ENCODE measurements around the gene SPTLC3. TPM values are rescaled to one million over a fixed set of nuclear protein-coding genes. Genes with fewer than 3 reads are reported as not detected.

SPTLC3 gene
- total and polyA plus RNA-seq, 2 of the 13 experiments (the other 11 are each of a cell fraction or from before 2014, with no cell fraction given): 20.5 to 95.6 TPM

DNA sequence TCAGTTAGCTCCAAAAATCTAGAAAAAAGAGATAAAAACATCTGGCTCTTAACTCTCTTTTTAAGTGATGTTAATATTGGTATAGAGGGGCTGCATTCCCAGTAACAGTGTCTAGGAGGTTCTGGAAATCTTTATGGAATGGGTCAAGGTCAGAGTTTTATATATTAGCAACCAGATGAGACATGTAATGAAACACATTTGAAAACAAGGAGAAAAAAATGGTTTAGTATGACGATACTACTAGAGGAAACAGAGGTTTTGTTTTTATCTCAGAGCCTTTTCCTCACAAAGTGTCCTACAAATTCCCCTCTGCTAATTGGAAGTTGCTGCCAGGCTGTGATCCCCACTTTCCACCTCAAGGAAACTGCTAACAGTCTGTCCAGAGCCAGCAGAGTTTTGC, 111.7 kb downstream of the SPTLC3 start:
- H3K79me2 ChIP-seq (ENCODE audit: insufficient read depth, low read length): no peaks in the 10 kb centered on the region
- BruUV-seq (replicated peaks): no TSS peak
- H2AFZ ChIP-seq (ENCODE audit: low read length): no peak overlapping the region
- peaks cover 35% of the 10 kb centered on the region for H3K4me1 ChIP-seq (ENCODE audit: insufficient read depth, low read length)
- no peak overlapping the region for H3K9ac ChIP-seq (ENCODE audit: insufficient read depth, low read depth, low read length)
- in situ Hi-C loops (cut with HindIII; ENCODE audit: extremely low pct_ligation_motif_present, low pct_unique_long_range_greater_than_20kb): no loop called here
- H3K27me3 ChIP-seq (ENCODE audit: control insufficient read depth in 1 of 2, insufficient read depth in 2 of 2, low read length in 2 of 2): no peaks in the 10 kb centered on the region
- intact Hi-C loops (cut with micrococcal nuclease; ENCODE audit: unreplicated experiment): no loop called here
- H3K4me3 ChIP-seq (replicated peaks in 1 of 3; ENCODE audit: insufficient read depth in 1 of 3, low read depth in 2 of 3, low read length in 3 of 3): no peak overlapping the region
- CTCF ChIA-PET (ENCODE audit: low intra/inter-chr PET ratio, low total read pairs): interaction anchor here (1.9 to 3.7 kb wide), 4 partner anchors 142 to 426 kb away, joined by 10 to 57 read pairs (median 20); no protein-coding TSS in a partner anchor
- WGBS (ENCODE audit: low lambda C conversion rate): 92% methylated on average over 1 of the region's 1 CpG
- H3K27ac ChIP-seq (ENCODE audit: extremely low read length, insufficient read depth, low read length): no peak overlapping the region
- H3K4me2 ChIP-seq (ENCODE audit: low read depth, low read length): no peak overlapping the region
- no peak for ATAC-seq
- no peaks in the 10 kb centered on the region for H3K9me3 ChIP-seq (ENCODE audit: low read length)
- FAIRE-seq: no peak
- no peaks in the 10 kb centered on the region for H4K20me1 ChIP-seq (ENCODE audit: insufficient read depth, low read length)
- H3K36me3 ChIP-seq (replicated peaks in 1 of 2; ENCODE audit: control insufficient read depth in 1 of 2, insufficient read depth in 2 of 2, low read length in 2 of 2): peaks cover 23 to 48% of the 10 kb centered on the region in 2 experiments
- no peak for DNase-seq (ENCODE audit: low spot score)
- POLR2A ChIA-PET: interaction anchor here (2.9 kb wide), 1 partner anchor 144 kb away, joined by 13 read pairs; no protein-coding TSS in a partner anchor
- TF ChIP-seq MED1 (CRISPR knock-in tag; IDR thresholded peaks at IDR 0.05) (no peak), ZNF451 (CRISPR knock-in tag; IDR thresholded peaks at IDR 0.05) (no peak), SOX13 (IDR thresholded peaks at IDR 0.05) (no peak), SOX13 (CRISPR knock-in tag; conservative IDR thresholded peaks at IDR 0.05 in 1 of 2, IDR thresholded peaks at IDR 0.05 in 1 of 2) (no peak), UBTF (CRISPR knock-in tag; IDR thresholded peaks at IDR 0.05) (no peak), ZNF430 (CRISPR knock-in tag; IDR thresholded peaks at IDR 0.05) (no peak), ZBTB10 (CRISPR knock-in tag; IDR thresholded peaks at IDR 0.05; ENCODE audit: borderline replicate concordance) (no peak), ELF3 (CRISPR knock-in tag; IDR thresholded peaks at IDR 0.05) (no peak), GABPB1 (CRISPR knock-in tag; IDR thresholded peaks at IDR 0.05) (no peak), ZNF781 (CRISPR knock-in tag; IDR thresholded peaks at IDR 0.05; ENCODE audit: borderline replicate concordance, not compliant biosample characterization) (no peak), ZMYM3 (CRISPR knock-in tag; IDR thresholded peaks at IDR 0.05) (no peak), ATF7 (IDR thresholded peaks at IDR 0.05) (no peak), ATF7 (CRISPR knock-in tag; IDR thresholded peaks at IDR 0.05) (no peak), SATB2 (CRISPR knock-in tag; IDR thresholded peaks at IDR 0.05) (no peak)
- TF ChIP-seq, protein P1, sequence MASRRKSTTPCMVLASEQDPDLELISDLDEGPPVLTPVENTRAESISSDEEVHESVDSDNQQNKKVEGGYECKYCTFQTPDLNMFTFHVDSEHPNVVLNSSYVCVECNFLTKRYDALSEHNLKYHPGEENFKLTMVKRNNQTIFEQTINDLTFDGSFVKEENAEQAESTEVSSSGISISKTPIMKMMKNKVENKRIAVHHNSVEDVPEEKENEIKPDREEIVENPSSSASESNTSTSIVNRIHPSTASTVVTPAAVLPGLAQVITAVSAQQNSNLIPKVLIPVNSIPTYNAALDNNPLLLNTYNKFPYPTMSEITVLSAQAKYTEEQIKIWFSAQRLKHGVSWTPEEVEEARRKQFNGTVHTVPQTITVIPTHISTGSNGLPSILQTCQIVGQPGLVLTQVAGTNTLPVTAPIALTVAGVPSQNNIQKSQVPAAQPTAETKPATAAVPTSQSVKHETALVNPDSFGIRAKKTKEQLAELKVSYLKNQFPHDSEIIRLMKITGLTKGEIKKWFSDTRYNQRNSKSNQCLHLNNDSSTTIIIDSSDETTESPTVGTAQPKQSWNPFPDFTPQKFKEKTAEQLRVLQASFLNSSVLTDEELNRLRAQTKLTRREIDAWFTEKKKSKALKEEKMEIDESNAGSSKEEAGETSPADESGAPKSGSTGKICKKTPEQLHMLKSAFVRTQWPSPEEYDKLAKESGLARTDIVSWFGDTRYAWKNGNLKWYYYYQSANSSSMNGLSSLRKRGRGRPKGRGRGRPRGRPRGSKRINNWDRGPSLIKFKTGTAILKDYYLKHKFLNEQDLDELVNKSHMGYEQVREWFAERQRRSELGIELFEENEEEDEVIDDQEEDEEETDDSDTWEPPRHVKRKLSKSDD (CRISPR knock-in tag; IDR thresholded peaks at IDR 0.05; ENCODE audit: low read depth): no peak
- TF ChIP-seq, protein P2, sequence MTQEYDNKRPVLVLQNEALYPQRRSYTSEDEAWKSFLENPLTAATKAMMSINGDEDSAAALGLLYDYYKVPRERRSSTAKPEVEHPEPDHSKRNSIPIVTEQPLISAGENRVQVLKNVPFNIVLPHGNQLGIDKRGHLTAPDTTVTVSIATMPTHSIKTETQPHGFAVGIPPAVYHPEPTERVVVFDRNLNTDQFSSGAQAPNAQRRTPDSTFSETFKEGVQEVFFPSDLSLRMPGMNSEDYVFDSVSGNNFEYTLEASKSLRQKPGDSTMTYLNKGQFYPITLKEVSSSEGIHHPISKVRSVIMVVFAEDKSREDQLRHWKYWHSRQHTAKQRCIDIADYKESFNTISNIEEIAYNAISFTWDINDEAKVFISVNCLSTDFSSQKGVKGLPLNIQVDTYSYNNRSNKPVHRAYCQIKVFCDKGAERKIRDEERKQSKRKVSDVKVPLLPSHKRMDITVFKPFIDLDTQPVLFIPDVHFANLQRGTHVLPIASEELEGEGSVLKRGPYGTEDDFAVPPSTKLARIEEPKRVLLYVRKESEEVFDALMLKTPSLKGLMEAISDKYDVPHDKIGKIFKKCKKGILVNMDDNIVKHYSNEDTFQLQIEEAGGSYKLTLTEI (CRISPR knock-in tag; conservative IDR thresholded peaks at IDR 0.05): no peak
